ENCODE data around the gene CFAP53.
A peak's percentile ranks its signal among the peaks of the same experiment; 100 is the strongest.

CFAP53 gene, protein sequence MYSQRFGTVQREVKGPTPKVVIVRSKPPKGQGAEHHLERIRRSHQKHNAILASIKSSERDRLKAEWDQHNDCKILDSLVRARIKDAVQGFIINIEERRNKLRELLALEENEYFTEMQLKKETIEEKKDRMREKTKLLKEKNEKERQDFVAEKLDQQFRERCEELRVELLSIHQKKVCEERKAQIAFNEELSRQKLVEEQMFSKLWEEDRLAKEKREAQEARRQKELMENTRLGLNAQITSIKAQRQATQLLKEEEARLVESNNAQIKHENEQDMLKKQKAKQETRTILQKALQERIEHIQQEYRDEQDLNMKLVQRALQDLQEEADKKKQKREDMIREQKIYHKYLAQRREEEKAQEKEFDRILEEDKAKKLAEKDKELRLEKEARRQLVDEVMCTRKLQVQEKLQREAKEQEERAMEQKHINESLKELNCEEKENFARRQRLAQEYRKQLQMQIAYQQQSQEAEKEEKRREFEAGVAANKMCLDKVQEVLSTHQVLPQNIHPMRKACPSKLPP

DNA sequence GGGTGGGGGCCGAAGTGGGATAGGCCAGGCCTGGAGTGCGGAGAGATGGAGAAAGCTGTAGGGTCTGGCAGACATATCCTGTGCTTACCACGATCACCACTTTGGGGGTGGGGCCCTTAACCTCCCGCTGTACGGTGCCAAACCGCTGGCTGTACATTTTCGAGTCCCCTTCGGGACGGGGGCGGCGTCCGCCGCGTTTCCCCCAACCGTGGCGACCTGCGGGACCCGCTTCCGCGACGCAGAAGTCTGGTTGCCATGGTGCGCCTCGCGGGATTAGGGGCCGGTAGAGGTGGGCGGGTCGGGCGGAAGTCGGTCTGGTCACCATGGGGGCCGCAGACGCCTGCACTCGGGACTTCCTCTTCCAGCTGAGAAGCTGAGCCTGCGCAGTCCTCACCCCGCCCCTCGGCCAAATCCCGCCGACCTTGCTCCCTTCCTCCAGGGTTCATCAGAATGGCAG lies at the start of gene CFAP53:
CFAP53 (minus strand) TSS at position 248 of the 457 bp plus-strand sequence; CDS start at position 157, 91 bp downstream.
- H3K36me3 ChIP-seq (ENCODE audit: control insufficient read depth, insufficient read depth, low read length), result peaks cover 15% of the 10 kb centered on the region
- TF ChIP-seq, protein P1, sequence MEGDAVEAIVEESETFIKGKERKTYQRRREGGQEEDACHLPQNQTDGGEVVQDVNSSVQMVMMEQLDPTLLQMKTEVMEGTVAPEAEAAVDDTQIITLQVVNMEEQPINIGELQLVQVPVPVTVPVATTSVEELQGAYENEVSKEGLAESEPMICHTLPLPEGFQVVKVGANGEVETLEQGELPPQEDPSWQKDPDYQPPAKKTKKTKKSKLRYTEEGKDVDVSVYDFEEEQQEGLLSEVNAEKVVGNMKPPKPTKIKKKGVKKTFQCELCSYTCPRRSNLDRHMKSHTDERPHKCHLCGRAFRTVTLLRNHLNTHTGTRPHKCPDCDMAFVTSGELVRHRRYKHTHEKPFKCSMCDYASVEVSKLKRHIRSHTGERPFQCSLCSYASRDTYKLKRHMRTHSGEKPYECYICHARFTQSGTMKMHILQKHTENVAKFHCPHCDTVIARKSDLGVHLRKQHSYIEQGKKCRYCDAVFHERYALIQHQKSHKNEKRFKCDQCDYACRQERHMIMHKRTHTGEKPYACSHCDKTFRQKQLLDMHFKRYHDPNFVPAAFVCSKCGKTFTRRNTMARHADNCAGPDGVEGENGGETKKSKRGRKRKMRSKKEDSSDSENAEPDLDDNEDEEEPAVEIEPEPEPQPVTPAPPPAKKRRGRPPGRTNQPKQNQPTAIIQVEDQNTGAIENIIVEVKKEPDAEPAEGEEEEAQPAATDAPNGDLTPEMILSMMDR (IDR thresholded peaks at IDR 0.05; ENCODE audit: insufficient read depth, low read length, poor library complexity, severe bottlenecking), result no peak
- peak within 1 kb of the TSS; percentile 73 for H3K4me3 ChIP-seq (replicated peaks; ENCODE audit: low read depth, low read length)
- no peaks in the 10 kb centered on the region for H3K27me3 ChIP-seq (replicated peaks; ENCODE audit: control insufficient read depth, insufficient read depth, low read length)
- DNase-seq (ENCODE audit: extremely low read depth, insufficient read length), result peak; percentile 91

DNA sequence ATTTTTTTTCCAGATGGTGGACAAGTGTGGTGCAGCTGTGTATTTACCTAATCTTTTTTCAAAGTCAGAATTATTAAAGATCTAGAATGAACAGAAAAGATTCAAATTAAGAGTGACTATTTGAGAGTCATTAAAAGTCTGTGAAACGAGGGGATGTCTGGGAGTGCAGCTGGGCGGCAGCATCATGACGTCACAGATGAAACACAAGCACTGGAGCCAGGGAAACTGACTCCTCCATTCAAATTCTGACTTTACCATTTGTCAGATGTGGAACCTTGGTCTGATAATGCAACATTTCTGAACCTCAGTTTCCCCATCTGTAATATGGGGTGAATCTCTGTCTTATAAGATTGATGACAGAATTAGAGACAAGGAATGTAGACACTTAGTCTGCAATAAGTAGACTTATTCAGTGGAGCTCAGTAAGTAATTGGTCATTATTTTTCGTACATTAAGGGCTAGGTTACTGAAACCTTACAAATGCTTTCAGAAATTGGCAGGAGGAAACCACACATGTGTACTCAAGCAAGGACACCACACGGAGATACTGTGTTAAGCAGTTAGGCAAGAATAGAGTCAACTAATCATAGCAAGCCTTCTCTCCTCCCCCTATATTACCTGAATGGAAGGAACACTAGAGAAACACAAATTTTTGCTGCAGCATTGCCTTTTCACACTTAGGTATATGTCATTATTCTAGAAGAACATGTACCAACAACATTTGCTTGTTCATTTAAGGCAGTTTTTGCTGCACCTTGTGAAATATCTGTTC lies 49.0 kb upstream of the CFAP53 start:
- H3K4me3 ChIP-seq (replicated peaks; ENCODE audit: low read depth, low read length), result no peak overlapping the region
- no peaks in the 10 kb centered on the region for H3K36me3 ChIP-seq (ENCODE audit: control insufficient read depth, insufficient read depth, low read length)
- no peaks in the 10 kb centered on the region for H3K27me3 ChIP-seq (replicated peaks; ENCODE audit: control insufficient read depth, insufficient read depth, low read length)
- TF ChIP-seq, protein P1 (IDR thresholded peaks at IDR 0.05; ENCODE audit: insufficient read depth, low read length, poor library complexity, severe bottlenecking), result no peak
- peak; percentile 69 for DNase-seq (ENCODE audit: extremely low read depth, insufficient read length)

DNA sequence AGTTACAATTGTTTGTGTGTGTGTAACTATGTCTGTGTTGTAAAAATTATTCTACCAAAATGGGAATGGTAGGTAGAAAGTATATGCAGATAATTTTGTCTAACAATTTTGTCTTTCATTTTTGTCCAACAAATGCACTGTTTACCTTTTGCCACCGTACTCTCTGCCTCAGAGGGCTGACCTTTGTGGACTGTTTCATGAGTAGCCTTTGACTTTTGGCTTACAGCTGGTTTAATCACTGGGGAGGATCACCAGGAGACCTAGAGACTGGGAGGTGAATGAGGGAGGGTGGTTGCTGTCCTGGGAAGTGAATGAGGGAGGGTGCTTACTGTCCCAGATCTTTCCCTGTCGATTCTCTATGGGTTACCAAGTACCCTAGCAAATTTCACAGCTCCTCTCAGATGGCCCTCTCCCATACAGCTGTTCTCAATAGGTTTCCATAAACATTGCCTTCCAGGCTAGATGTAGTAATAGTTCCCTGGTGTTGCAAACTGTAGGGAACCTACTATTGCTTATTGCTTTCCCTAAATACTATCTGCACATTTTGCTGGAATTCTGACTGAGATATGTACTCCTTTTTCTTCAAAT lies 47.7 kb upstream of the CFAP53 start:
- TF ChIP-seq, protein P1 (IDR thresholded peaks at IDR 0.05; ENCODE audit: insufficient read depth, low read length, poor library complexity, severe bottlenecking), result no peak

DNA sequence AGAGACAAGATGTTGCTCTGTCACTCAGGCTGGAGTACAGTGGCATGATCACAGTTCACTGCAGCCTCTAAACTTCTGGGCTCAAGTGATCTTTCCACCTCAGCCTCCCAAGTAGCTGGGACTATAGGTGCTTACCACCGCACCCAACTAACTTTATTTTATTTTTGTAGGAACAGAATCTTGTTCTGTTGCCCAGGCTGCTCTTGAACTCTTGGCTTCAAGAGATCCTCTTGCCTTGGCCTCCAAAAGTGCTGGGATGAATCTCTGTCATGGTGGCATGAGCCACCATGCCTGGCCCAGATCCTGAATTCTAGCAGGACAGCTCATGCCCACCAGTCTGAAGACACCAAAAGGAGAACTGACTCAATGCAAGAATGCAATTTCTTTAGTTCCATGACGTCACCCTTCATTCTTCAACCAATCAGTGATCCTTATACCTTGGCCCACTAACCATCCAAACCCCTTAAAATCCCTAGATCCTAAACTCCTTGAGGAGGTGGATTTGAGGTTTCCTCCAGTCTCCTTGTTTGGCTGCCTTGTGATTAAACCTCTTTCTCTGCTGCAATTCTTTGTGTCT lies 46.8 kb upstream of the CFAP53 start:
- TF ChIP-seq, protein P1 (IDR thresholded peaks at IDR 0.05; ENCODE audit: insufficient read depth, low read length, poor library complexity, severe bottlenecking), result no peak
- Histone ChIP-seq H3K4me3 (replicated peaks; ENCODE audit: low read depth, low read length) (no peak overlapping the region), H3K36me3 (ENCODE audit: control insufficient read depth, insufficient read depth, low read length) (no peaks in the 10 kb centered on the region), H3K27me3 (replicated peaks; ENCODE audit: control insufficient read depth, insufficient read depth, low read length) (no peaks in the 10 kb centered on the region)
- DNase-seq (ENCODE audit: extremely low read depth, insufficient read length), result peak; percentile 75

More for the DNA sequence above, 47.7 kb upstream of the CFAP53 start:
- no peak for DNase-seq (ENCODE audit: extremely low read depth, insufficient read length)
- Histone ChIP-seq H3K36me3 (ENCODE audit: control insufficient read depth, insufficient read depth, low read length) (no peaks in the 10 kb centered on the region), H3K4me3 (replicated peaks; ENCODE audit: low read depth, low read length) (no peak overlapping the region), H3K27me3 (replicated peaks; ENCODE audit: control insufficient read depth, insufficient read depth, low read length) (no peaks in the 10 kb centered on the region)

DNA sequence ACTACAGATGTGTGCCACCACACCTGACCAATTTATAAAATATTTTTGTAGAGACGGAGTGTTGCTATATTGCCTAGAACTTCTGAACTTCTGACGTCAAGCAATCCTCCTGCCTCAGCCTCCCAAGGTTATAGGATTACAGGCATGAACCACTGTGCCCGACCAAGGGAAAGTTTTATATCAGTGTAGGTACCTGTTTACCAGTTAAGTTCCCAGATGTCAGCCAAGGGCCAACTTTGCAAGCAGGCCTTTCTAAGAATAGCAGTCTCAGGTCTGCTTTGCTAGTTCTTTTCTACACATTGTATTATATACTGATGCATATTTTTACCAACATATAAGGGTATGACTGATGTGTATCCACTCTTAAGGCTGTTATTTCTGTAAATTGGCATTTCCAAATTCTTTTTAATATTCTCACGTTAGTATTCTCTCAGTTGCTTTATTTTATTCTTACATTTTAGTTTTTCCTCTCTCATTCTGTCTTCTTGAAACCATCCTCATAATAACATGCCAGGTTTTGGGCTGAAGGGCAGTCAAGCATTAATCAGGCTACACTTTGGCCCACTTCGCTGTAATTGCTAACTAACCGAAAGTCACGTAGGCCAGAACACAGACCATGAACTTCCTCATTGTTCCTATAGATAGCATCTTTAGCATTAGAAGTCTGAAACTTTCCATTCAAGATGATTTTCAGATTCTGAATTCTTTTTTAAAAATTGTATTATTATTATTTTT lies 46.2 kb upstream of the CFAP53 start:
- DNase-seq (ENCODE audit: extremely low read depth, insufficient read length), result peak; percentile 68
- Histone ChIP-seq H3K36me3 (ENCODE audit: control insufficient read depth, insufficient read depth, low read length) (no peaks in the 10 kb centered on the region), H3K27me3 (replicated peaks; ENCODE audit: control insufficient read depth, insufficient read depth, low read length) (no peaks in the 10 kb centered on the region), H3K4me3 (replicated peaks; ENCODE audit: low read depth, low read length) (no peak overlapping the region)
- TF ChIP-seq, protein P1 (IDR thresholded peaks at IDR 0.05; ENCODE audit: insufficient read depth, low read length, poor library complexity, severe bottlenecking), result no peak
